ENCODE data around the gene DYNC1I2.

GRCh38 chr2:171718720-171719119, 31.5 kb downstream of the DYNC1I2 start:
- TF ChIP-seq, protein P1, sequence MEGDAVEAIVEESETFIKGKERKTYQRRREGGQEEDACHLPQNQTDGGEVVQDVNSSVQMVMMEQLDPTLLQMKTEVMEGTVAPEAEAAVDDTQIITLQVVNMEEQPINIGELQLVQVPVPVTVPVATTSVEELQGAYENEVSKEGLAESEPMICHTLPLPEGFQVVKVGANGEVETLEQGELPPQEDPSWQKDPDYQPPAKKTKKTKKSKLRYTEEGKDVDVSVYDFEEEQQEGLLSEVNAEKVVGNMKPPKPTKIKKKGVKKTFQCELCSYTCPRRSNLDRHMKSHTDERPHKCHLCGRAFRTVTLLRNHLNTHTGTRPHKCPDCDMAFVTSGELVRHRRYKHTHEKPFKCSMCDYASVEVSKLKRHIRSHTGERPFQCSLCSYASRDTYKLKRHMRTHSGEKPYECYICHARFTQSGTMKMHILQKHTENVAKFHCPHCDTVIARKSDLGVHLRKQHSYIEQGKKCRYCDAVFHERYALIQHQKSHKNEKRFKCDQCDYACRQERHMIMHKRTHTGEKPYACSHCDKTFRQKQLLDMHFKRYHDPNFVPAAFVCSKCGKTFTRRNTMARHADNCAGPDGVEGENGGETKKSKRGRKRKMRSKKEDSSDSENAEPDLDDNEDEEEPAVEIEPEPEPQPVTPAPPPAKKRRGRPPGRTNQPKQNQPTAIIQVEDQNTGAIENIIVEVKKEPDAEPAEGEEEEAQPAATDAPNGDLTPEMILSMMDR (IDR thresholded peaks at IDR 0.05; ENCODE audit: low read depth, low read length) = no peak
- TF ChIP-seq, protein P2, sequence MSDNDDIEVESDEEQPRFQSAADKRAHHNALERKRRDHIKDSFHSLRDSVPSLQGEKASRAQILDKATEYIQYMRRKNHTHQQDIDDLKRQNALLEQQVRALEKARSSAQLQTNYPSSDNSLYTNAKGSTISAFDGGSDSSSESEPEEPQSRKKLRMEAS (IDR thresholded peaks at IDR 0.05; ENCODE audit: low read depth, low read length) = no peak
- no peak for TF ChIP-seq POLR2A (IDR thresholded peaks at IDR 0.05; ENCODE audit: extremely low read depth, insufficient read length)
- TF ChIP-seq MYC (IDR thresholded peaks at IDR 0.05; ENCODE audit: low read depth, low read length) = no peak
